ENCODE data around the gene YRDC.

YRDC gene

GRCh38 chr1:37822906-37823815, 15.2 kb upstream of the YRDC start:
- no peak overlapping the region for H3K14ac ChIP-seq (ENCODE audit: low read length in 2 of 2)
- H3K27me3 ChIP-seq (ENCODE audit: control insufficient read depth in 1 of 2, insufficient read depth in 1 of 2, low read length in 2 of 2): no peaks in the 10 kb centered on the region
- no peak overlapping the region for H2AFZ ChIP-seq (ENCODE audit: low read depth, low read length)
- H4K8ac ChIP-seq (ENCODE audit: low read length): no peak overlapping the region
- no peaks in the 10 kb centered on the region for H3K4me1 ChIP-seq (ENCODE audit: control insufficient read depth, insufficient read depth, low read depth, low read length)
- no peak overlapping the region for H2BK12ac ChIP-seq (ENCODE audit: low read length in 2 of 2)
- H3K4me3 ChIP-seq (ENCODE audit: insufficient read depth in 1 of 2, low read depth in 1 of 2, low read length in 2 of 2): no peak overlapping the region
- no peak overlapping the region for H2BK5ac ChIP-seq (ENCODE audit: low read depth, low read length, poor library complexity, severe bottlenecking)
- peaks cover 28% of the 10 kb centered on the region for H3K79me1 ChIP-seq (replicated peaks; ENCODE audit: low read length, poor library complexity, severe bottlenecking)
- no peaks in the 10 kb centered on the region for H3K9me3 ChIP-seq (ENCODE audit: control insufficient read depth, low read length)
- no peak overlapping the region for H2AK5ac ChIP-seq (ENCODE audit: low read length, severe bottlenecking)
- no peak overlapping the region for H2BK15ac ChIP-seq (ENCODE audit: low read depth, poor library complexity, severe bottlenecking)
- H2BK120ac ChIP-seq (ENCODE audit: low read depth, low read length): no peak overlapping the region
- peaks cover 38 to 80% of the 10 kb centered on the region in 2 experiments for H3K36me3 ChIP-seq (ENCODE audit: control insufficient read depth in 1 of 2, insufficient read depth in 2 of 2, low read depth in 1 of 2, low read length in 2 of 2)
- no peak for DNase-seq
- 86% methylated on average over 5 of the region's 9 CpGs for WGBS
- H3K18ac ChIP-seq (ENCODE audit: low read depth in 1 of 2, low read length in 2 of 2): no peak overlapping the region
- H3K23ac ChIP-seq (ENCODE audit: low read length in 2 of 2): no peak overlapping the region
- no peak overlapping the region for H4K91ac ChIP-seq (ENCODE audit: low read length)
- no peak overlapping the region for H3K9ac ChIP-seq (ENCODE audit: low read length)
- no peak overlapping the region for H3K4ac ChIP-seq (ENCODE audit: low read depth in 1 of 2, low read length in 2 of 2)
- no peak overlapping the region for H3K27ac ChIP-seq (ENCODE audit: low read length, poor library complexity, severe bottlenecking)
- H3K4me2 ChIP-seq (ENCODE audit: low read length, poor library complexity, severe bottlenecking): no peak overlapping the region

DNA sequence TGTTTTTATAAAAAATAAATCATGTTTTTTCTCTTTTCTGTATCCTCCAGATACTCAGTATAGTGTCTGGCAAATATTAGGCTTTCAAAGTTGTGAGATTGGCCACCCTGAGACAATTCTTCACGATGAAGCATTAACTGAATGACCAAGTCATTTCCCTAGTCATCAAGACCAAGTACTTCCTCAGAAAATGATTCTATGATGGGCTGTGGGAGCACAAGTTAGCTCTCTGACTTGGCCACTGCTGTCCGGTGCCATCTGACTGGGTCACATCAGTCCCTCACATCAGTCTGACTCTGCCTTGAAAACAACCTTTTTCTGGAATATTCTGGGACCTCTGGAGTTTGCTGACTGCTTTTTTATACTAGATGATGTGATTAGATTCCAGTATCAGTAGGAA, 13.5 kb upstream of the YRDC start:
- H3K4ac ChIP-seq (ENCODE audit: low read depth in 1 of 2, low read length in 2 of 2): no peak overlapping the region
- H3K4me3 ChIP-seq (ENCODE audit: insufficient read depth in 1 of 2, low read depth in 1 of 2, low read length in 2 of 2): no peak overlapping the region
- peaks cover 36% of the 10 kb centered on the region for H3K79me1 ChIP-seq (replicated peaks; ENCODE audit: low read length, poor library complexity, severe bottlenecking)
- no peak overlapping the region for H3K18ac ChIP-seq (ENCODE audit: low read depth in 1 of 2, low read length in 2 of 2)
- no peaks in the 10 kb centered on the region for H3K27me3 ChIP-seq (ENCODE audit: control insufficient read depth in 1 of 2, insufficient read depth in 1 of 2, low read length in 2 of 2)
- no peak overlapping the region for H2AK5ac ChIP-seq (ENCODE audit: low read length, severe bottlenecking)
- H3K4me2 ChIP-seq (ENCODE audit: low read length, poor library complexity, severe bottlenecking): no peak overlapping the region
- no peak overlapping the region for H2BK5ac ChIP-seq (ENCODE audit: low read depth, low read length, poor library complexity, severe bottlenecking)
- no peak for DNase-seq
- no peak overlapping the region for H2BK15ac ChIP-seq (ENCODE audit: low read depth, poor library complexity, severe bottlenecking)
- no peak overlapping the region for H2BK12ac ChIP-seq (ENCODE audit: low read length in 2 of 2)
- H3K14ac ChIP-seq (ENCODE audit: low read length in 2 of 2): no peak overlapping the region
- H3K9me3 ChIP-seq (ENCODE audit: control insufficient read depth, low read length): no peaks in the 10 kb centered on the region
- no peak overlapping the region for H3K27ac ChIP-seq (ENCODE audit: low read length, poor library complexity, severe bottlenecking)
- H2AFZ ChIP-seq (ENCODE audit: low read depth, low read length): no peak overlapping the region
- 100% methylated on average over 2 of the region's 2 CpGs for WGBS
- no peak overlapping the region for H4K91ac ChIP-seq (ENCODE audit: low read length)
- no peak overlapping the region for H3K9ac ChIP-seq (ENCODE audit: low read length)
- no peak overlapping the region for H4K8ac ChIP-seq (ENCODE audit: low read length)
- H2BK120ac ChIP-seq (ENCODE audit: low read depth, low read length): no peak overlapping the region
- no peak overlapping the region for H3K23ac ChIP-seq (ENCODE audit: low read length in 2 of 2)
- peaks cover 43 to 82% of the 10 kb centered on the region in 2 experiments for H3K36me3 ChIP-seq (ENCODE audit: control insufficient read depth in 1 of 2, insufficient read depth in 2 of 2, low read depth in 1 of 2, low read length in 2 of 2)
- H3K4me1 ChIP-seq (ENCODE audit: control insufficient read depth, insufficient read depth, low read depth, low read length): peaks cover 2% of the 10 kb centered on the region

DNA sequence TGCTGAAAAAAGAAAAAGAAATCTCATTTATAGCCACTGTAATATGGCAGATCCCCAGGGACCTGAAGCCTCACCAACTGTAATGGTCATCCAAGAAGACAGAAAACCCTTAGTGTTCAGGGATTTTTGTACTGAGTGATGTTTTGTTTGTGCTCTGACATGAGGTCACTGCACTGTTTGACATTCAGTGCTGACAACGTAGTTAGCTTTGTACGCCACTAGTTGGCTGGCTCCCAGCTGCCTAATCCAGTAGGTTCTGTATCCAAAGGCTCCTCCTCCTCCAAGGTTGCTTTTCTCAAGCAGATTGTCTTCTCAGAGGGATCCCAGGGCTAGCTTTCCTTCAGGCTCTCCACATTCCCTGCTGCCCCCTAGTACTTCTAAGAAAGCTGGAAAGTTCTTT, 9.5 kb upstream of the YRDC start:
- peaks cover 54 to 73% of the 10 kb centered on the region in 2 experiments for H3K36me3 ChIP-seq (ENCODE audit: control insufficient read depth in 1 of 2, insufficient read depth in 2 of 2, low read depth in 1 of 2, low read length in 2 of 2)
- no peak overlapping the region for H4K91ac ChIP-seq (ENCODE audit: low read length)
- WGBS: 41% methylated on average over 2 of the region's 2 CpGs
- no peaks in the 10 kb centered on the region for H3K9me3 ChIP-seq (ENCODE audit: control insufficient read depth, low read length)
- H3K27ac ChIP-seq (ENCODE audit: low read length, poor library complexity, severe bottlenecking): no peak overlapping the region
- peaks cover 43% of the 10 kb centered on the region for H3K79me1 ChIP-seq (replicated peaks; ENCODE audit: low read length, poor library complexity, severe bottlenecking)
- H3K18ac ChIP-seq (ENCODE audit: low read depth in 1 of 2, low read length in 2 of 2): no peak overlapping the region
- H2BK120ac ChIP-seq (ENCODE audit: low read depth, low read length): no peak overlapping the region
- DNase-seq: peak; percentile 60
- H3K4me3 ChIP-seq (ENCODE audit: insufficient read depth in 1 of 2, low read depth in 1 of 2, low read length in 2 of 2): no peak overlapping the region
- no peak overlapping the region for H2AK5ac ChIP-seq (ENCODE audit: low read length, severe bottlenecking)
- no peak overlapping the region for H2AFZ ChIP-seq (ENCODE audit: low read depth, low read length)
- H3K4me2 ChIP-seq (ENCODE audit: low read length, poor library complexity, severe bottlenecking): no peak overlapping the region
- H3K27me3 ChIP-seq (ENCODE audit: control insufficient read depth in 1 of 2, insufficient read depth in 1 of 2, low read length in 2 of 2): no peaks in the 10 kb centered on the region
- peaks cover 2% of the 10 kb centered on the region for H3K4me1 ChIP-seq (ENCODE audit: control insufficient read depth, insufficient read depth, low read depth, low read length)
- no peak overlapping the region for H2BK12ac ChIP-seq (ENCODE audit: low read length in 2 of 2)
- H3K14ac ChIP-seq (ENCODE audit: low read length in 2 of 2): no peak overlapping the region
- no peak overlapping the region for H2BK5ac ChIP-seq (ENCODE audit: low read depth, low read length, poor library complexity, severe bottlenecking)
- H3K4ac ChIP-seq (ENCODE audit: low read depth in 1 of 2, low read length in 2 of 2): no peak overlapping the region
- no peak overlapping the region for H3K23ac ChIP-seq (ENCODE audit: low read length in 2 of 2)
- H3K9ac ChIP-seq (ENCODE audit: low read length): no peak overlapping the region
- no peak overlapping the region for H2BK15ac ChIP-seq (ENCODE audit: low read depth, poor library complexity, severe bottlenecking)
- no peak overlapping the region for H4K8ac ChIP-seq (ENCODE audit: low read length)

- peaks cover 40% of the 10 kb centered on the region for H3K79me1 ChIP-seq (replicated peaks; ENCODE audit: low read length, poor library complexity, severe bottlenecking)
- peaks cover 5% of the 10 kb centered on the region for H3K4me1 ChIP-seq (ENCODE audit: control insufficient read depth, insufficient read depth, low read depth, low read length)
- H2BK15ac ChIP-seq (ENCODE audit: low read depth, poor library complexity, severe bottlenecking): no peak overlapping the region
- H4K8ac ChIP-seq (ENCODE audit: low read length): no peak overlapping the region
- no peaks in the 10 kb centered on the region for H3K27me3 ChIP-seq (ENCODE audit: control insufficient read depth in 1 of 2, insufficient read depth in 1 of 2, low read length in 2 of 2)
- no peak overlapping the region for H3K4ac ChIP-seq (ENCODE audit: low read depth in 1 of 2, low read length in 2 of 2)
- 97% methylated on average over 7 of the region's 7 CpGs for WGBS
- H4K91ac ChIP-seq (ENCODE audit: low read length): no peak overlapping the region
- peaks cover 42 to 55% of the 10 kb centered on the region in 2 experiments for H3K36me3 ChIP-seq (ENCODE audit: control insufficient read depth in 1 of 2, insufficient read depth in 2 of 2, low read depth in 1 of 2, low read length in 2 of 2)
- no peak for DNase-seq
- H3K9me3 ChIP-seq (ENCODE audit: control insufficient read depth, low read length): no peaks in the 10 kb centered on the region
- H2BK120ac ChIP-seq (ENCODE audit: low read depth, low read length): no peak overlapping the region
- H3K4me2 ChIP-seq (ENCODE audit: low read length, poor library complexity, severe bottlenecking): no peak overlapping the region
- H3K23ac ChIP-seq (ENCODE audit: low read length in 2 of 2): no peak overlapping the region
- no peak overlapping the region for H3K27ac ChIP-seq (ENCODE audit: low read length, poor library complexity, severe bottlenecking)
- no peak overlapping the region for H3K18ac ChIP-seq (ENCODE audit: low read depth in 1 of 2, low read length in 2 of 2)
- no peak overlapping the region for H3K14ac ChIP-seq (ENCODE audit: low read length in 2 of 2)
- no peak overlapping the region for H2AFZ ChIP-seq (ENCODE audit: low read depth, low read length)
- H2AK5ac ChIP-seq (ENCODE audit: low read length, severe bottlenecking): no peak overlapping the region
- H3K9ac ChIP-seq (ENCODE audit: low read length): peak overlapping the region; percentile 58
- H2BK5ac ChIP-seq (ENCODE audit: low read depth, low read length, poor library complexity, severe bottlenecking): no peak overlapping the region
- H3K4me3 ChIP-seq (ENCODE audit: insufficient read depth in 1 of 2, low read depth in 1 of 2, low read length in 2 of 2): no peak overlapping the region
- no peak overlapping the region for H2BK12ac ChIP-seq (ENCODE audit: low read length in 2 of 2)
These were observed 6.2 kb upstream of the YRDC start for GRCh38 chr1:37814252-37814651.
